GDM1 (cell line): ENCODE data around the gene EN1.

Experiments
- DNase-seq: peaks from one replicate; lab custom pipeline; 2025; lab: John Stamatoyannopoulos, UW

EN1 gene

DNA sequence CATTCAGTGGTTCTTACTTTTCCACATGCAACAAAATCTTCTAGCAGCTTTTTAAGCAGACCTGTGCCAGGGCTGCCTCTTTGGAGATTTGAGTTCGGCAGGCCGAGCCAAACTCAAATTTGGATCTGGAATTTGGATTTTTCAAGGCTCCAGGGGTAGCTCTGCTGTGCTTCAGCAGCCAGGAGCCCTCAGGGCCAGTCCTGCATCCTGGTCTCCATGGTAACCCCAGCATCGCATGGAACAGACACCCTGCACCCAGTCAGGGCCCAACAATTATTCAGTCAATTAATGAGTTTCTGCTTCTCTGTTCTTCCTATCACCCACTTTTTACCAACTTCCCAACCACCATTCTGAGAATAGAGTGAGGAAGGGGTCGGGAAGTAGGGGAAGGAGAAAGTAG, 30.0 kb downstream of the EN1 start:
- no peak for DNase-seq

DNA sequence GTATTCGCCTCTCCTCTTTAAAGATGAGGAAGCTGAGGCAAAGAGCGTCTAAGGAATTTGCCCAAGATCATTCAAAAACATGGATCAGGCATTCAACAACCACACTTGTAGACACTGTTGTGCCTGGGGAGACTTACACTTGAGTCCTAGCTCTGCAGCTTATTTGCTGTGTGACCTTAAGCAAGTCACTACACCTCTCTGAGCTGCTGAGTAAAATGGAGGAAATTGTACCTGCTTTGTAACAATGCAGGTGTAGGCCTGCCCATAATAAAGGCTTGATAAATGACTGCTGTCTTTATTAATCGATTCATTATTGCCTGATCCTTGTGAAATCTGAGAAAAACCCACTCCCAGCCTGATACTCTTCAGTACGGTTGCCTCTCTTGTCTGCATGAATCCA, 30.8 kb downstream of the EN1 start:
- no peak for DNase-seq

- no peak for DNase-seq
Observed at GRCh38 chr2:118815731-118816130, 31.7 kb downstream of the EN1 start.

DNA sequence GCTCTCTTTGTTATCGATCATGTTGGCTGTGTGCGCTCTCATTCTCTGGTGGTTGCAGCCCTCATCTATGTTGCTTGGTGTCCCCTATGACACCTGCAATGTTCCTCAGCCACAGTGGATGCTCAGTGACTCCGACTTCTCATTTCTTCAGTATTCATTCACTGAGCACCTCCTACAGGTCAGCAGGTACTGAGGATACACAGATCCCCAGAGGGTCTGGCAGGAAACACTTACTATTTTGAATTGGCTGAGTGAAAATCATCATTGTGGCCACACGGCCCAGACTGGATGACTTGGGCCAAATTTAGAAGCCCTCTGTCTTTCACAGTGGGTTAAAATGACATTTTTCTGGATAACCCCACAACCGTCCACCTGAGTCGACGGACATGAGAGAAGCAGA, 32.1 kb downstream of the EN1 start:
- DNase-seq, result no peak

GRCh38 chr2:118814368-118814767, 33.1 kb downstream of the EN1 start:
- no peak for DNase-seq

DNA sequence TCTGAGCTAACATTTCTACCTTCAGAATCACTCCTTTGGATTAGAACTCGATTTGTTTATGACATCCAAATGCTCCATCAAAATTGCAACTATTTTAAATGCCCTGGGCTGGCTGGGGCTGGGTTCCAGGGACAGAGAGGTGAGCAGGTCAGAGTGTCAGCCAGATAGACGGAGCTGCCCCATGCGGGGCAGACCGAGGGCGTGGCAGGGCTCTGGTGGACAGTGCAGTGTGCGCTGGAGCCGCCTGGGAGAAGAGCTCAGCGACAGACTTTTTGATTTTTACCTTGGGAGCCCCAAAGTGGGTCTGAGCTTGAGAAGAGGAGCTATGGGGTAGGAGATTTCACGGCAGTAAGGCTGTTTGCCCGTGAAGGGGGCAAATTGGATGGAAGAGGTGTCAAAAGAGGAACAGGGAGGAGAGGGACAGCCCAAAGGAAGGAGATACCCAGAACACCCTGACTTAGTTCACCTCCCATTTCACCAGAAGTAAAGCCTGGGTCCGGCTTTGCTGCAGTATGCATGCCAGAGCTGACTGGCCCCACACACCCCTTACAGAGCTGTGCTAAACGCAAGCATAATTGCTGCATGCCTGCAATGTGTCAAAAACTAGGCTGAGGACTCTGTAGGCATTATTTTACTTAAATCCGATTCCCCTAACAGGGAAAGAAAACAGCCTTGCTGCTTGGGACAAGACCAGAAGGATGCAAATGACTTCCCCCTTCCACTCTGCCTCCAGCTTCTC, 33.7 kb downstream of the EN1 start:
- DNase-seq, result no peak

DNA sequence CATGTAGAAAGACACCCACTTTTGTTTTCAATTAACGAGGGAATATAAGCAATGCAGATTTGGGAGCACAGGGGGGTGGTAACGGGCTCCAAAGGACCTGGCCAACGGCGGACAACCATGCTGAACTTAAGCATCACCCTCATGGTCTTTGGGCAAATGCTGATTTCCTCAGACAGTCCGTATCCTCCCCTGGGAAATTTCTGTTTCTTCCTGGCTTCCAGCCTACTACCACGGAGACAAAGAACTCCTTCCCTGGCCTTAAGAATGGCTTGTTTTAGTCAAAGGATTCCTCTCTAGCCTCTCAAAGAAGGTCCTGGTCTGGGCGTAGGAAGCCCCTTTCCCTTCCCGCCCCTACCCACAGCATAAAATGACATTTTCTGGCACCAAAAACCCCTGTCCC, 34.3 kb downstream of the EN1 start:
- DNase-seq, result no peak

- no peak for DNase-seq
Observed at GRCh38 chr2:118812552-118812951, 34.9 kb downstream of the EN1 start.

- no peak for DNase-seq
Observed at GRCh38 chr2:118811514-118812115, 35.8 kb downstream of the EN1 start.

- DNase-seq, result no peak
Observed at GRCh38 chr2:118810766-118811165, 36.7 kb downstream of the EN1 start.

DNA sequence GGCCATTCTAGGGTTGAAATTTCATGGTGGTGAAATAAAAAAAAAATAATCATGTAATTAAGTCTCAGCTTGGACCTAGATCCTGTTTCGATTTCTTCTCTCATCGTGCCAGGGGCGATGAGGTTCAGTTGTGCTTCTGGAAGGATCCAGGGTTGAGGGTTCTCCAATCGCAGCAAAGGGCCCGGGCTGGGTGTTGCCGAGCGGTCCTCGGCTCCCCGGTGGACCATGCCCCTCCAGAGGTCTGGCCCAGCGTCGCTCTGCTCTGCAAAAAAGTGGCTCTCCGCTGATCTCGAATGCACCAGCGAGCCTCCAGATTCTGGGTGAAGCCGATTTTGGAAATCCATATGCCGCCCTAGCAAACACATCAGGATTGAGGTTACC, 39.0 kb downstream of the EN1 start:
- no peak for DNase-seq

- no peak for DNase-seq
Observed at GRCh38 chr2:118807668-118808428, 39.6 kb downstream of the EN1 start.

DNA sequence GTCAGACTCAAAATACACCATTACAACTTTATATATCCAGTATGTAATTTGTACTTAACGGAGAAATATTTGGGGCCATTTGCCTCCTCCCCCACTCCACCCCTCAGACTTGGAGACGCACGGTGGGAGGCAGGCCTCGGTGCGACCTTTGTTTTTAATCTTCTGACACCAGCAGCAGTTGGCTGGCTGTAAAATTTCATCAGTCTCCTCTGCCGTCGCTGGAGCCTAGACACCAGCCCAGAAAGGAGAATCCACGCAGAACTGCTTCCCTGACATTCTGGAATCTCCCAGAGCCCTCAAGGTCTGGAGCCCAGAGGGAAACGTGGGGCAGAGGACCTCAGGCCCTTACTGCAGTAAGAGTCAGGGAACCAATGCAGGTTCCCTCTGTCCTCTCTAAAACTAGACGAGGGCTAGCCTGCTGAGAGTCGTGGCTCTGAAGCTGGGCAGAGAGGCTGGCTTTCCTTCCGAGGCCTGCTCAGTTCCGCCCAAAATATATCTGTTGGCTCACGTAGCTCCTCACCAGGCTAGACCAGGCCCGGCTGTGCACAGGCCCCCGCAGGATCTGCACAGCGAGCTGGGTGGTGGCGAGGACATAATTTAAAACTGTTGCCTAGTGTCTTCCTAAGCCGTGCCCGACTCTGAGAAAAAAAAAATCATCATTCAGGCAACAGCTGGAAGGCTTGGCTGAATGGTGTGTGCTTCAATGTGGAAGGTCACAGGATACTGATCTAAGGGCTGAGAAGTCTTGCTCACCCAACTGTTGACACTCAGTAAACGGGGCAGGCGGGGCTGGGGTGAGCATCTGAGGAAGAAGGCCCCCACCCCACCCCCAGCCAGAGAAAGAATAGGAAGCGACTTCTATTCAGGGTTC, 40.4 kb downstream of the EN1 start:
- no peak for DNase-seq

DNA sequence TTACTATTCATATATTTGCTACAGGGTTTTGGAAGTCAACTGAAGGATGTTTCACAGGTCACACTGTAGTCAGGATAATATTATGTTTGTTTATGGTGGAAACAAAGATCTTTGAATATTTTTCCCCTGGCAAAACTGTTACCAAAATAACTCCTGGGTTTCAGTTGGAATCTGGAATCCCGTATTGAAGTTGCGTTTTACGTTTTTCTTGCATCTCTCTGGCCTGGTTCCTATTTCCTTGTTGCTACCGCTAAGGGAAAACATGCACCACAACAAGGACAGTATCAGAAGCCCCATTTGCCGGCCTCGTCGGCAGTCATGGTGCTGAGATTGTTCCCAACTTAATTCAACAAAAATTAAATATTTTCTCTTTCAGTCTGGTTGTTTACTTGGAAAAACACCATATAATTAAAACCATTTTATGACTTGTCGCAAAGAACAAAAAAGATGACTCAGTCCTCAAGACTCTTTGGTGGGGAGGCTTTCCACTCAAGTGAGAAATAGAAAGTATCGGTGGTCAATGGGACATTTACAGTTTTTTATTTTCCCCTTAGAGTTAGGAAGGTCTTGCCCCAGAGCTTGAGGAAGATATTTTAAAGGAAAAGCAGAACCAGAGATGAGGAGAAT, 42.3 kb downstream of the EN1 start:
- DNase-seq, result no peak

DNA sequence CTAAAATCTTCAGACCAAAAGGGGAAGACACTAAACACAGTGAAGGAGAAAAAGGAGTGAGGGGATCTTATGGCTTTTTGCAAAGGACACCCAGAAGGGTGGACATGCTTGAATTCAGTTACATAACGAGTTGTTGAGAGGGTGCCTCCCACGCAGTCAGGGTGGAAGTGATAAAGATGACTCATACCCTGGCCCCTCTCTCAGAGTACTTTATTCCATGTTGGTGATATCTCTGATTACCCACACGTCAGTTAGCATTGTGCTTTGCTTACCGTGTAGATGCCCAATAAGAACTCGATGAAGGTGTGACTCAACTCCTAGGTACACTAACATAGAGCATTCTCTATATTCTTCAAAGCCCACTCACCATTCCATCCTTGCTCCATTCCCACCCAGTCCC, 44.4 kb downstream of the EN1 start:
- DNase-seq, result no peak

DNA sequence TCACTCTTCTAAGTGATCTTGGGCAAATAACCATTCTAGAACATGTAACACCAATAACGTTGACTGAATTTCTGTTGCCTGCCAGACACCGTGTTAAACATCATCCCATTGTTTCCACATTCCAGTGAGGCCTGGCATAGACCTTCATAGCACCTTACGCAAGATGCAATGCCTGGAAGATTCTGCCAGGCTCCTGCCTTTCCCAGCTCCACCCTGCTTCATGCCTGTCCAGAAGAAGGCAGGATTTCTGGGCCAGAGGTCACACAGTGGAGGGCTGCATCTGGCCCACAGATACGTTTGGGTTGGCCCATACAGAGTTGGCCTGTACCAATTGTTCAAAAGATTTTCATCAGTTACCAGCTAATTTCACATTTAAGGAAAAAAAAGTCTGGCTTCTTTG, 46.3 kb downstream of the EN1 start:
- DNase-seq, result no peak

- DNase-seq, result no peak
Observed at GRCh38 chr2:118800736-118801135, 46.7 kb downstream of the EN1 start.

DNA sequence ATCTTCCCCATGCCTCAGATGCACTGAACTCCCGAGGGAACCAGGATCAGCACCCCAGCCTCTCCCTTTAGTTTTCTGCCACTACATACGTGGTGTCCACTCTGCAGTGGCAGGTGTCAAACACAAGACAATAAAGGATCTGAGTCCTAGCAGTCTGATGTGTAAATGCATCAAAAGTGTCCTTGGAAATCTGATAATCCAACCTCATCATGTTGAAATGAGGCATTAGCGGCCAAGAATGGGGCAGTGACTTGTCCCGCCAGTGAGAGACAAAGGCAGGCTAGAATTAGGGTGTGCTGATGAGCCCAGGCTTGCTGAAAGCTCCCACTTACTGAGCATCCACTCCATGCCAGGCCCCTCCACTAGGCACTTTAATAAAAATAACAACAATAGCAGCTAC, 52.9 kb downstream of the EN1 start:
- no peak for DNase-seq
